Peyer's patch (tissue), 4 donors: ENCODE data around the gene RIC1. TPM values are rescaled to one million over a fixed set of nuclear protein-coding genes. Genes with fewer than 3 reads are reported as not detected.

ENCODE experiments used
- DNase-seq, 3 donors: peaks; one replicate each; pipeline ENCODE4 v3.0.0-alpha.2; 2017 to 2019
- H3K27ac ChIP-seq, 4 donors: fragments of 200-600 bp; sonication (generic); one replicate each; pipeline ENCODE4 v1.5.1; 2016 to 2019
- H3K27me3 ChIP-seq, 2 donors: fragments of 200-600 bp; sonication (generic); one replicate each; pipeline ENCODE4 v1.5.1; 2019
- H3K36me3 ChIP-seq, 3 donors: fragments of 200-600 bp; sonication (generic); one replicate each; pipeline ENCODE4 v1.5.1; 2016 to 2019
- H3K4me1 ChIP-seq, 4 donors: fragments of 200-600 bp; sonication (generic); one replicate each; pipeline ENCODE4 v1.5.1; 2016 to 2019
- H3K4me3 ChIP-seq, 4 donors: fragments of 200-600 bp; sonication (generic); 1 replicate in 3 of 4; 2 replicates in 1 of 4; pipeline ENCODE4 v1.5.1; 2016 to 2019; ENCODE audit warnings: mild to moderate bottlenecking in 1 of 4
- H3K9me3 ChIP-seq, 4 donors: fragments of 200-600 bp; sonication (generic); one replicate each; pipeline ENCODE4 v1.5.1; 2016 to 2019; ENCODE audit warnings: mild to moderate bottlenecking in 1 of 4
- POLR2A ChIP-seq, 2 donors: fragments of 450-650 bp; IDR thresholded peaks; one replicate each; pipeline ENCODE4 v1.5.1; 2017; ENCODE audit warnings: antibody characterized with exemption in 2 of 2, mild to moderate bottlenecking in 2 of 2, moderate library complexity in 2 of 2
- total RNA-seq, 4 donors: library from RNA; depleted of rRNA; stranded (reverse); fragments of >200 nt; gene quantifications; one replicate each; pipeline ENCODE4 v1.1.0, GENCODE V29; 2016
- TF ChIP-seq, protein P1 (sequence below), 6 experiments: fragments of 450-650 bp in 4 of 6; fragments of 200-600 bp in 2 of 6; sonication (generic) in 1 of 6; IDR thresholded peaks; one replicate each; pipeline ENCODE4 v1.5.1; 2017 to 2019; ENCODE audit warnings: antibody characterized with exemption in 6 of 6, mild to moderate bottlenecking in 3 of 6, moderate library complexity in 1 of 6

The RIC1 gene
- total RNA-seq, 4 donors from 2014 or later: 31.1 to 49.6 (median 39.2) TPM

GRCh38 chr9:5684101-5684500, 55.2 kb downstream of the RIC1 start:
- TF ChIP-seq POLR2A (IDR thresholded peaks at IDR 0.05): no peak
- TF ChIP-seq, protein P1, sequence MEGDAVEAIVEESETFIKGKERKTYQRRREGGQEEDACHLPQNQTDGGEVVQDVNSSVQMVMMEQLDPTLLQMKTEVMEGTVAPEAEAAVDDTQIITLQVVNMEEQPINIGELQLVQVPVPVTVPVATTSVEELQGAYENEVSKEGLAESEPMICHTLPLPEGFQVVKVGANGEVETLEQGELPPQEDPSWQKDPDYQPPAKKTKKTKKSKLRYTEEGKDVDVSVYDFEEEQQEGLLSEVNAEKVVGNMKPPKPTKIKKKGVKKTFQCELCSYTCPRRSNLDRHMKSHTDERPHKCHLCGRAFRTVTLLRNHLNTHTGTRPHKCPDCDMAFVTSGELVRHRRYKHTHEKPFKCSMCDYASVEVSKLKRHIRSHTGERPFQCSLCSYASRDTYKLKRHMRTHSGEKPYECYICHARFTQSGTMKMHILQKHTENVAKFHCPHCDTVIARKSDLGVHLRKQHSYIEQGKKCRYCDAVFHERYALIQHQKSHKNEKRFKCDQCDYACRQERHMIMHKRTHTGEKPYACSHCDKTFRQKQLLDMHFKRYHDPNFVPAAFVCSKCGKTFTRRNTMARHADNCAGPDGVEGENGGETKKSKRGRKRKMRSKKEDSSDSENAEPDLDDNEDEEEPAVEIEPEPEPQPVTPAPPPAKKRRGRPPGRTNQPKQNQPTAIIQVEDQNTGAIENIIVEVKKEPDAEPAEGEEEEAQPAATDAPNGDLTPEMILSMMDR (IDR thresholded peaks at IDR 0.05): no peak
- no peaks in the 10 kb centered on the region for H3K9me3 ChIP-seq
- no peaks in the 10 kb centered on the region for H3K4me1 ChIP-seq
- no peaks in the 10 kb centered on the region for H3K36me3 ChIP-seq
- H3K27me3 ChIP-seq: no peaks in the 10 kb centered on the region
- DNase-seq: no peak
- H3K27ac ChIP-seq: no peak overlapping the region
- no peak overlapping the region for H3K4me3 ChIP-seq

DNA sequence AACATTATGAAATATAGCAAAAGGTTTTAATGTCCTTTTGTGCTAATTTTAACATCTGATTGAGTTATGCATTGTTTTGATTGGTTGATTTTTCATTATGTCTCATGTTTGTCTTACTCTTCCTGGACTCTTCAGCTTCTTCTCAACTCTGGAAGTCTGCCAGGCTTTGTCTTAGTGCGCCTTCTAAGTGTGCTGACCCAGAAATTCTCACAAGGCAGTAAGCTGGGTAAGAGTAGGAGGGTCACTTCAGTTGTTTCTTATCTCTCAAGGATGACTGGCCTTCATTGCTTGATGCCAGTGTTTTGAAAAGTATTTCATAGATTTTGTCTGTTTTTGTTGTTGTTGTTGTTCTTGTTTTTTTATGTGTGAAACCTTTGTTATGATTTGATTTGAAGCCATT, 59.2 kb downstream of the RIC1 start:
- Histone ChIP-seq H3K9me3 (no peaks in the 10 kb centered on the region), H3K4me3 (no peak overlapping the region), H3K4me1 (no peaks in the 10 kb centered on the region), H3K27ac (no peak overlapping the region), H3K27me3 (no peaks in the 10 kb centered on the region), H3K36me3 (no peaks in the 10 kb centered on the region)
- no peak for DNase-seq
- TF ChIP-seq, protein P1 (IDR thresholded peaks at IDR 0.05): no peak
- TF ChIP-seq POLR2A (IDR thresholded peaks at IDR 0.05): no peak

GRCh38 chr9:5690278-5690677, 61.4 kb downstream of the RIC1 start:
- Histone ChIP-seq H3K36me3 (no peaks in the 10 kb centered on the region), H3K4me3 (no peak overlapping the region), H3K9me3 (no peaks in the 10 kb centered on the region), H3K27me3 (no peaks in the 10 kb centered on the region), H3K4me1 (no peaks in the 10 kb centered on the region), H3K27ac (no peak overlapping the region)
- DNase-seq: no peak
- TF ChIP-seq, protein P1 (IDR thresholded peaks at IDR 0.05): no peak
- TF ChIP-seq POLR2A (IDR thresholded peaks at IDR 0.05): no peak

DNA sequence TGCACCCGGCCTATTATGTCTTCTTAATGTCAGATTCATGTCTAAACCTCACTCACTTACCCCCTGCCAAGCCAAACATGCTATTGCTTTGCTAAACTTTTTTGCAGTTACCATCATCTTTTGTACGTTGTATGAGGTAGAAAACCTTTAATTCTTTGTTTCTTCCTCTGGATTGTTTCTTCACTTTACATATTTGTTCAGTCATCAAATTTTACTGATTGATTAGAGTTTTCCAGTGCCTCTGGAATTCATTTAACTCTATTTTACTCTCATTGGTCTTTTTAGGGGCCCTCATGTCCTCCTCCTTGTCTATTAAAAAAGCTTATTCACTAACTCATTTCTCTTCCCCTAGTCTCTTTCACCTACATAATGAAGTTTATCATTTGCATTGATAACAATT, 67.0 kb downstream of the RIC1 start:
- no peak for DNase-seq
- Histone ChIP-seq H3K4me1 (no peaks in the 10 kb centered on the region), H3K27me3 (no peaks in the 10 kb centered on the region), H3K27ac (no peak overlapping the region), H3K9me3 (no peaks in the 10 kb centered on the region), H3K4me3 (no peak overlapping the region), H3K36me3 (no peaks in the 10 kb centered on the region)
- TF ChIP-seq, protein P1 (IDR thresholded peaks at IDR 0.05): no peak
- TF ChIP-seq POLR2A (IDR thresholded peaks at IDR 0.05): no peak

DNA sequence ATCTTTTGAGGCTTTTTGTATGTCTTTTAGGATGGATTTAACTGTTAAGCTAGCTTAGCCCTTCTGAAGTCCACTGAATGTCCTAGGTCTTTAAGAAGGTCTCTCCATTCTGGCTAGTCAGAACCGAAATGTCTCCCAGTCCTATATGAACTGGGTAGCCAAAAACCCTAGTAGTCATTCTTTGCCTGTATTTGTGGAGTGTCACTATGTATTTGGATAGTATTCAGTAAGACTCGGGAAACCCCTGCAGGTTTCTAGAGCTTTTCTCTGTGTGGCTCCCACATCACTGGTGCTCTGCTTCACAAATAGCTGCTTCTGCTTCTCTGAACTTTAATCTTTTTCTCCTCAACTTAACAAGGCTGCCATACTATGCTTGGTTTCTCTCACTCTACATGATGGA, 68.0 kb downstream of the RIC1 start:
- no peaks in the 10 kb centered on the region for H3K4me1 ChIP-seq
- H3K27me3 ChIP-seq: no peaks in the 10 kb centered on the region
- H3K9me3 ChIP-seq: no peaks in the 10 kb centered on the region
- H3K27ac ChIP-seq: no peak overlapping the region
- TF ChIP-seq, protein P1 (IDR thresholded peaks at IDR 0.05): no peak
- no peak for TF ChIP-seq POLR2A (IDR thresholded peaks at IDR 0.05)
- DNase-seq: no peak
- no peaks in the 10 kb centered on the region for H3K36me3 ChIP-seq
- no peak overlapping the region for H3K4me3 ChIP-seq

DNA sequence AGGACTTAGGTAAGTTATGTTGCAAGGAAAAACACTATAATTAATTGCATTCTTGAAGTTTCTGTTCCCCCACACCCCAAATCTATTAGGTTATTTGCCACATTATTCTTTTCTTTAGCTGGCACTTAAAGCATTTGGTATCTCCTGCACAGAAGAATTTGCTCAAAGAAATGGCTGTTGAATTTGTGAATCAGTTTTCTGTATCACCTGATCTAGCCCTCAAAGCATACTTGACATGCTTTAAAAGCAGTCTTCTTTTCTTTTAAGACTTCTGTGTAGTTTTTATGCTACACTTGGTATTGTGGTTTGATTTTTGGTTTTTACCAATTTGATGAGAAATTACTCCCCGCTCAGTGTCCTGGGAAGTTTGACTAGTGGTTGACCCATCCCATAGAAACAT, 69.1 kb downstream of the RIC1 start:
- Histone ChIP-seq H3K4me3 (no peak overlapping the region), H3K4me1 (no peaks in the 10 kb centered on the region), H3K27ac (no peak overlapping the region), H3K36me3 (no peaks in the 10 kb centered on the region), H3K9me3 (no peaks in the 10 kb centered on the region), H3K27me3 (no peaks in the 10 kb centered on the region)
- TF ChIP-seq, protein P1 (IDR thresholded peaks at IDR 0.05): no peak
- no peak for TF ChIP-seq POLR2A (IDR thresholded peaks at IDR 0.05)
- no peak for DNase-seq
